GM21360 (cell line): ENCODE data around the gene PSPC1.
"Not testable (repeated sequence)": the region's sequence is repeated elsewhere in the genome, so short reads cannot be mapped to it uniquely, and the experiment has no call there.

Source experiments
- ATAC-seq: cut with Tn5 transposase; IDR thresholded peaks from one replicate; pipeline ENCODE4 v1.9.1; 2021; ENCODE audit warnings: mild to moderate bottlenecking, moderate library complexity; ENCODE audit not compliant: unreplicated experiment

PSPC1 gene, protein sequence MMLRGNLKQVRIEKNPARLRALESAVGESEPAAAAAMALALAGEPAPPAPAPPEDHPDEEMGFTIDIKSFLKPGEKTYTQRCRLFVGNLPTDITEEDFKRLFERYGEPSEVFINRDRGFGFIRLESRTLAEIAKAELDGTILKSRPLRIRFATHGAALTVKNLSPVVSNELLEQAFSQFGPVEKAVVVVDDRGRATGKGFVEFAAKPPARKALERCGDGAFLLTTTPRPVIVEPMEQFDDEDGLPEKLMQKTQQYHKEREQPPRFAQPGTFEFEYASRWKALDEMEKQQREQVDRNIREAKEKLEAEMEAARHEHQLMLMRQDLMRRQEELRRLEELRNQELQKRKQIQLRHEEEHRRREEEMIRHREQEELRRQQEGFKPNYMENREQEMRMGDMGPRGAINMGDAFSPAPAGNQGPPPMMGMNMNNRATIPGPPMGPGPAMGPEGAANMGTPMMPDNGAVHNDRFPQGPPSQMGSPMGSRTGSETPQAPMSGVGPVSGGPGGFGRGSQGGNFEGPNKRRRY

GRCh38 chr13:19782727-19783682 is at the start of gene PSPC1:
Gene PSPC1, minus strand, starts transcription at chr13:19782945. Its CDS starts 188 bp downstream, at chr13:19782757.
- peak; percentile 86 for ATAC-seq

- no peak for ATAC-seq
Measured at GRCh38 chr13:19822673-19823072, 39.9 kb upstream of the PSPC1 start.

DNA sequence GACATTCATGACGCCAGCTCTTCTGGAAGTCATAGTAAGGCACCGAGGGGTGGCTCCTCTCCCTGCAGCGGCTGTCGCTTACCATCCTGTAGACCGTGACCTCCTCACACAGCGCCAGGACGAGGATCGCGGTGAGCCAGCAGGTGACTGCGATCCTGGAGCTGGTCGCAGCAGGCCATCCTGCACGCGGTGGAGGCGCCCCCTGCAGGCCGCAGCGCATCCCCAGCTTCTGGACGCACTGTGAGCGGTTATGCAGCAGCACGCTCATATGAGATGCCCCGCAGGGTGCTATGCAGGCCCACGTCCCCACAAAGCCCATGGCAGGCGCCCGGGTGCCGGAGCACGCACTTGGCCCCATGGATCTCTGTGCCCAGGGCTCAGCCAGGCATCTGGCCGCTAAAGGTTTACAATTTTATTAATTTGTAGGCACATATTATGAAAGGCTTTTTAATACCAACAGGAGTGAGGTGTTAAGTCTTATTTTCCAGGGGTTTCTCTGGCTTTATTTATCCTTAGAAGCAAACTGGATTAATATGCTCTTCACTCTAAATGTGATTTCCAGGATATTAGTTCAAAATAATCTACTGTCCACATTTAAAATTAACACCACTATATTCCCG is 35.6 kb upstream of the PSPC1 start:
- ATAC-seq, result no peak

- ATAC-seq, result no peak
Measured at GRCh38 chr13:19817510-19818158, 34.9 kb upstream of the PSPC1 start.

DNA sequence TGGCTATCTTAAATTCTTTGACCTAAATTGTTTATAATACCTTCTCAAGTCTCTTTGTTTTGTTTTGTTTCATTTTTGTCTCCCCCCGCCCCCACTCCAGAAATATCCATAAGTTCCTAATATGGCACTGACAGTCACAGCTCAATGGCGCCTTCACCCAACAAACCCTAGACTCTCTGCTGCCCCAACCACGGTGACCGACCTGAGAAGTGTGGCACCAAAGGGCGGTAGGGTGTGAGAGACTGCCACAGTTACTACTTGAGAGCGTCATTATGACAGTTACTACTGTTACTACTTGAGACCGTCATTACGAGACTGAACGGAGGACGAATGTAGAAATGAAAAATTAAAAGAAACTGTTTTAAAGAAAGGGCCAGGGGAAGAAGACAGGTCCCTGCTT is 34.4 kb upstream of the PSPC1 start:
- no peak for ATAC-seq

DNA sequence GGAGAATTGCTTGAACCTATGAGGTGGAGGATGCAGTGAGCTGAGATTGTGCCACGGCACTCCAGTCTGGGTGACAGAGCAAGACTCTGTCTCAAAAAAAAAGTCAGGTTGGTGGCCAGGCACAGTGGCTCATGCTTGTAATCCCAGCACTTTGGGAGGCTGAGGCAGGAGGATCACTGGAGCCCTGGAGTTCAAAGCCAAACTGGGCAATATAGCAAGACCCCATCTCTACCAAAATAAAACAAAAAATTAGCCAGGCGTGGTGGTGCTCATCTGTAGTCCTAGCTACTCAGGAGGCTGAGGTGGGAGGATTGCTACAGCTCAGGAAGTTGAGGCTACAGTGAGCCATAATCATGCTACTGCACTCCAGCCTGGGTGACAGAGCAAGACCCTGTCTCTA is 33.1 kb upstream of the PSPC1 start:
- not testable (repeated sequence) for ATAC-seq

GRCh38 chr13:19810996-19811881 is 28.5 kb upstream of the PSPC1 start:
- ATAC-seq, result no peak

DNA sequence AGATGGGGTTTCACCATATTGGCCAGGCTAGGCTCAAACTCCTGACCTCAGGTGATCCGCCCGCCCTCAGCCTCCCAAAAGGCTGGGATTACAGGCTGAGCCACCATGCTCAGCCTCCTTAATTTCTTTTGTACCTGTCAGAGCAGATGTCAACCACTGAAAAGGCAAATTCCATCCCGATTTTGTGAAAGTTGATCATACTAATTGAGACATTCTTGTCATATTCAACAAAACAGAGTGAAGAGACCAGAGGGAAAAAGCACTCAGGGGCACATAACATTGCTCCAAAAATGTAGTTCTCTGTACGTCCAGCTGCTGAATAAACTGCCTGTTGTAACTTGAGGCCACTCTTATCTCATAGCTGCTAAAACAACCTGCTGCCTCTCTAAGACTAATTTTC is 27.4 kb upstream of the PSPC1 start:
- ATAC-seq, result no peak

GRCh38 chr13:19805765-19806164 is 23.0 kb upstream of the PSPC1 start:
- no peak for ATAC-seq

- ATAC-seq, result no peak
Measured at GRCh38 chr13:19795956-19796355, 13.2 kb upstream of the PSPC1 start.

DNA sequence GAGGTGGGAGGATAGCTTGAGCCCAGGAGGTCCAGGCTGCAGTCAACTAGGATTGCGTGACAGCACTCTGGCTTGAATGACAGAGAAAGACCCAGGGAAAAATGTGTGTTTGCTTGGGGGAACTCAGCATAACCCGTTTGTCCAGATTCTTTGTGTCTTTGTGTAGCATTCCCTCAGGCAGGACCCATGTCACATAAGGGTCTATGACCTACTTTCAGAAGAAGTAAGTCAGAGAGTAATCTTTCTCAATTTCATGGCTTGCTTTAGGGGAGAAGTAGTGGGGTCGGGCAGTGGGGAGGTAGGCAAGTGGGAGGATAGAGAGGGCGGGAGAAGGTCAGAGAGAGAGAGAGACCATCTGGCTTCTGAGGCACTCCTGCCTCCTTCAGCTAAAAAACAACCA is 11.9 kb upstream of the PSPC1 start:
- no peak for ATAC-seq

DNA sequence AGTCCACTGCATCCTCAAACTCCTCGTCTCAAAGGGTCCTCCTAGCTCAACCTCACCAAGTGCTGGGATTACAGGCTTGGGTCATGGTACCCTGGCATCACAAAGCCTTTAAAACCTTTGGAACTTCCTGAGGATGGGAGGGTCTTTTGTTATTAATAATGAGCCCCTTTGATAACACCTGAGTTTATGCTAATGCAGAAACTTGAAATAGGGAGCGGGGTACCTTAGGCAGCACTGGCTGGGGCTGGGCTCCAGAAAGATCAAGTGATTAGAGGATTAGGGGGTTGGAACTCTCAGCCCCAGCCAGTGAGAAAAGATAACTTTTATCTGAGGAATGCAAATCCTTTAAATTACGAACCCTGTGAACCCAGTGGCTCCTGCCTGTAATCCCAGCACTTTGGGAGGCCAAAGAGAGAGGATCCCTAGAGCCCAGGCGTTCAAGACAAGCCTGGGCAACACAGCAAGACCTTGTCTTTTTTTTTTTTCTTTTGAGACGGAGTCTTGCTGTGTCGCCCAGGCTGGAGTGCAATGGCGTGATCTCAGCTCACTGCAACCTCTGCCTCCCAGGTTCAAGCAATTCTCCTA is 9.3 kb upstream of the PSPC1 start:
- no peak for ATAC-seq

DNA sequence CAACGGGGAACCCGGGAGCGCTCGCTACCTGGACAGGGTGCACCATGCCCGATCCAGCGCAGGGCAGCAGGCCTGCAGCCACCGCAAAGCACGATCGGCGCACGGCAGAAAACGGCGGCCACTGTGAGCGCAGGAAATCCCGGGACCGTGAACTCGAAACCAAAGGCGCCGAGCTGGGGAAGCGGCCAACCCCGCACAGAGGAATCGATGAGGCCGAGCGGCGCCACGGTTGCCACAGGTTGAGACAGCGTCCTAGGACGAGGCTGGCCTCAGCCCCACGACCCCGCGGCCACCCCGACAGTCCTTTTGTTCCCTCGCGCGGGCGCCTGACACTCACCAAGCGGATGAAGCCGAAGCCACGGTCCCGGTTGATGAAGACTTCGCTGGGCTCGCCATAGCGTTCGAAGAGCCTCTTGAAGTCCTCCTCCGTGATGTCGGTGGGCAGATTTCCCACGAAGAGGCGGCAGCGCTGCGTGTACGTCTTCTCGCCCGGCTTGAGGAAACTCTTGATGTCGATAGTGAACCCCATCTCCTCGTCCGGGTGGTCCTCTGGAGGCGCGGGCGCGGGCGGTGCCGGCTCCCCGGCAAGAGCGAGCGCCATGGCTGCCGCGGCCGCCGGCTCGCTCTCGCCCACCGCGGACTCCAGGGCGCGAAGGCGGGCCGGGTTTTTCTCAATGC is 557 bp downstream of the PSPC1 start:
- ATAC-seq, result peak; percentile 36

DNA sequence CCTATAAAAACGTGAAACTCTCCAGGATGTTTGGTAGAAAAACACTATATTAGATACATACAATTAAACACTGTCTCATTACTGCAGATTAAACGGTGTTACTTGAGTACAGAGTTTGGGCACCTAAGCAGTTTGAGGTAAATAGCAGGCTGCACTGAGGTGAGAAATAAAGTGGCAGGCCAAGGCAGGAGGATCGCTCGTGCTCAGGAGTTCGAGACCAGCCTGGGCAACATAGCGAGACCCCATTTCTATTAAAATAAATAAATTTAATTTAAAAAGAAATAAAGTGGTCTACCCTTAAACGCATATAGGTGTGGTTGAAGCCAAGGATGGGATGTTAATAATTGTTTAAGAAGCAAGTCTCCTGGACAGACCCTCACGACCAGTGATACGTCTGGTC is 1.2 kb downstream of the PSPC1 start:
- ATAC-seq, result no peak

DNA sequence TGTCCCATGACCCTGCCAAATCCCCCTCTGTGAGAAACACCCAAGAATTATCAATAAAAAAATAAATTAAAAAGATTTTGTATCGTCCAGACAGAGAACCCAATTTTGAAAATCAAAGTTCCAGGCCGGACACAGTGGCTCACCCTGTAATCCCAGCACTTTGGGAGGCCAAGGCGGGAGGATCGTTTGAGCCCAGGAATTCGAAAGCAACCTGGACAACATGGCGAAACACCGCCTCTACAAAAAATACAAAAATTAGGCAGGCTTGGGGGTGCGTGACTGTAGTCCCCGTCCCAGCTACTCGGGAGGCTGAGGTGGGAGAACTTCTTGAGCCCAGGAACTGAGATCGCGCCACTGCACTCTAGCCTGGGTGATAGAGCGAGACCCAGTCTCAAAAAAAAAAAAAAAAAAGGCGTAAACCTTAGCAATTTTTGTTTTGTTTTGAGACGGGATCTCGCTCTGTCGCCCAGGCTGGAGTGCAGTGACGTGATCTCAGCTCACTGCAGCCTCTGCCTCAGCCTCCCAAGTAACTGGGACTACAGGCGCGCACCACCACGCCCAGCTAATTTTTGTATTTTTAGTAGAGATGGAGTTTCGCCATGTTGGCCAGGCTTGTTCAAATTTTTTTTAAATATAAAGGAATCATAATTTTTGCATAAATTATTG is 1.9 kb downstream of the PSPC1 start:
- ATAC-seq, result not testable (repeated sequence)

DNA sequence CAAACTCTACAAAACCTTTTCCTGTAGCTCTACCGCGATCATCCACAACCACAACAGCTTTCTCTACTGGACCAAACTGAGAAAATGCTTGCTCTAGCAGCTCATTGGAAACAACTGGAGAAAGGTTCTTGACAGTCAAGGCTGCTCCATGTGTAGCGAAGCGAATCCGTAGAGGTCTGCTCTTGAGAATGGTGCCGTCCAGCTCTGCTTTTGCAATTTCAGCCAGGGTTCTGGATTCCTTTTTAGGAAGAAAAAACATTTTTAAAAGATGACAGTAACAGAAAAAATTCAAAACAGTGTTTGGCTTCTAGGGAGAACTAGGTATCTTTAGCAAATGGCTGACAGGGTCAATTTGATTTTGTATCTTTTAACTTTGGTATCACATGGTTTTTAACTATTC is 10.4 kb downstream of the PSPC1 start:
- no peak for ATAC-seq

- ATAC-seq, result no peak
Measured at GRCh38 chr13:19769854-19770253, 12.9 kb downstream of the PSPC1 start.

DNA sequence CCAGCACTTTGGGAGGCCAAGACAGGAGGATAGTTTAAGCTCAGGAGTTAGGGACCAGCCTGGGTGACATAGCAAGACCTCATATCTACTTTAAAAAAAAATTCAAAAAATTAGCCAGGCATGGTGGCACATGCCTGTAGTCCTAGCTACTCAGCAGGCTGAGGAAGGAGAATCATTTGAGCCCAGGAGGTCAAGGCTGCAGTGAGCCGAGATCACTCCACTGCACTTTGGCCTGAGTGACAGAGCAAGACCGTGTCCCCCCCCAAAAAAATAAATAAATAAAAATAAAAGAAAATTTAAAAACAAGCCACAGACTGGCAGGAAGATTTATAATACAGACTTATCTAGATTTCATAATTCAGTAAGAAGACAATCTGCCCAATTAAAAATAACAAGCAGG is 14.8 kb downstream of the PSPC1 start:
- ATAC-seq, result no peak
